Measurements from ENCODE around the gene IFNA10.
A peak's percentile ranks its signal among the peaks of the same experiment; 100 is the strongest.
"Not testable (repeated sequence)": the region's sequence is repeated elsewhere in the genome, so short reads cannot be mapped to it uniquely, and the experiment has no call there.

The IFNA10 gene

GRCh38 chr9:21207043-21207442, at the start of gene IFNA10:
Gene IFNA10 (minus strand): TSS chr9:21207143. CDS start chr9:21207097, 46 bp downstream.
- DNase-seq = not testable (repeated sequence)

- DNase-seq = no peak
These were observed 48.7 kb upstream of the IFNA10 start for GRCh38 chr9:21255538-21256212.

DNA sequence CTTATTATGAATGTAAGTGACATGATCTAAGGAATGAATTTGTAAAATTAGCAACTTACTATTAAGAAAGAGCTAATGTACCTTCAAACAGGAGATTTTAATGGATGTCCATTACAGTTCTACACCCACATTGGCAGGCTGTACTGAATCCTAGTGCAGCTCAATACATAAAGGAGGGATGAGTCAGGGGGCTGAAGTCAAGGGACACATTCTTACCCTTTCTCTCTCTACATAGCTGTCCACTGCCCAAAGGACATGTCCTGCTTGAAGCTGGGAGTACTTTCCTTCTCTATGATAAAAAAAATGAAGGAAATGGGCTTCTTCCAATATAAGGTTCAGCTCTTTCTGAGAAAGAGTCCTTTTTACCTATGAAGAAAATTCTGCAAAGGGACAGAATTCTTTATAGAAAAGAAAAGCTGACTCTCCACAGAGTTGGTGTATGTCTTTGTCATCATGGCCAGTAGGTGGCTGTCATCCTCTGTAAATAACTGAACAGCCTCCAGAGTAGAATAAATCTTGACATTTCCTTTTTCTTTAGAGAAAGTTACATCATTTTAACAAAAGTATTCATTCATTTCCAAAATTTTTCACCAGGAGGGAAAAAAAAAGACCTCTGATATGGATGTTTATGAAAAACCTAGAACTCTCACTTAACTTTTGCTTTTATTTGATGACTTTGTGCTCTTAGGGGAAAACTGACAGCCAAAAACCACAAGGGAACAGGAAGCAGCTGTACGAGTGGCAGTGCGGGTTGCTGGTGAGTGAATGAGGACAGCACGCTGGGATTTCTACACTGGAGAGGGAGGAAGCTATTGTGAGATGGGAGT, 46.0 kb upstream of the IFNA10 start:
- peak in 1 of 2 donors; percentile 13 for DNase-seq

- no peak for DNase-seq
These were observed 44.7 kb upstream of the IFNA10 start for GRCh38 chr9:21251638-21252037.

DNA sequence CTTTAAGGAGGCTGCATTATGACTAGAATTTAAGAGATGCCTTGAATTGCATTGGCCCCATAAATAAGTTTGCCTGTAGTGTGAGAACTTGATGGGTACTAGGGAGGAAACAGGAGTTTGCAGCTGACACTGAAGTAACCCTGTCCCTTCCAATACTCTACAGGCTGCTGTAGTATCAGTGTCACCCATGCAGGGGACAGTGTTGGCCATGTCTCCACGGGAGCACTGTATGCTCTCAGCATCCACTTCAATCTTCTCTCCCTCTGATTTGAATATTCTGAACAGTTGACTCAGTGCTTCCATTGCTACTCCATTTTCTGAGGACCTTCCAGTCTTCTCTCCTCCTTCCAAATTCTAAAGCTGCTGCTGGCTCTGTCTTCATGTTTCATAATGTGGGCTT, 44.2 kb upstream of the IFNA10 start:
- DNase-seq = no peak

GRCh38 chr9:21244836-21245235, 37.9 kb upstream of the IFNA10 start:
- no peak for DNase-seq

DNA sequence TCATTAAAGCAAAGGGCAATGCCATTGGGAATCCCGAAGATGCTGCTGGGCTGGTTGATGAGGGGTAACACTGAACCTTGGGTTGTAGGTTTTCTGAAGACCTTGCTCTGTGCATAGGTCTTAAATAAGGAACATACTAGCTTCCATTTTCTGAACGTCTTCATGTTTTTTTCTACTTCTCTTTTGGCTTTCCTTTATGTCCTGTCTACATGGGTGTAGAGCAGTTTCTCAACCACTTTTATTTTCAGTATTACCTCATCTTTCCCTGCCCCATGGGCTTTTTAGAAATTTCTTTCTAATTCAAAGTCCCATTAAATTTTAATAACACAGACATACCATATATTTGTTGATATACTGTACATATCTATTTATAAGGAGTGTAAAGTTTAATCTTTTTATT, 33.0 kb upstream of the IFNA10 start, which contains the start of gene IFNA14:
Gene IFNA14, minus strand, starts transcription at position 95 of the 400 bp plus-strand sequence. Its CDS starts 70 bp downstream, at position 25.
- DNase-seq = no peak

- not testable (repeated sequence) for DNase-seq
These were observed 29.4 kb upstream of the IFNA10 start for GRCh38 chr9:21236360-21236714.

DNA sequence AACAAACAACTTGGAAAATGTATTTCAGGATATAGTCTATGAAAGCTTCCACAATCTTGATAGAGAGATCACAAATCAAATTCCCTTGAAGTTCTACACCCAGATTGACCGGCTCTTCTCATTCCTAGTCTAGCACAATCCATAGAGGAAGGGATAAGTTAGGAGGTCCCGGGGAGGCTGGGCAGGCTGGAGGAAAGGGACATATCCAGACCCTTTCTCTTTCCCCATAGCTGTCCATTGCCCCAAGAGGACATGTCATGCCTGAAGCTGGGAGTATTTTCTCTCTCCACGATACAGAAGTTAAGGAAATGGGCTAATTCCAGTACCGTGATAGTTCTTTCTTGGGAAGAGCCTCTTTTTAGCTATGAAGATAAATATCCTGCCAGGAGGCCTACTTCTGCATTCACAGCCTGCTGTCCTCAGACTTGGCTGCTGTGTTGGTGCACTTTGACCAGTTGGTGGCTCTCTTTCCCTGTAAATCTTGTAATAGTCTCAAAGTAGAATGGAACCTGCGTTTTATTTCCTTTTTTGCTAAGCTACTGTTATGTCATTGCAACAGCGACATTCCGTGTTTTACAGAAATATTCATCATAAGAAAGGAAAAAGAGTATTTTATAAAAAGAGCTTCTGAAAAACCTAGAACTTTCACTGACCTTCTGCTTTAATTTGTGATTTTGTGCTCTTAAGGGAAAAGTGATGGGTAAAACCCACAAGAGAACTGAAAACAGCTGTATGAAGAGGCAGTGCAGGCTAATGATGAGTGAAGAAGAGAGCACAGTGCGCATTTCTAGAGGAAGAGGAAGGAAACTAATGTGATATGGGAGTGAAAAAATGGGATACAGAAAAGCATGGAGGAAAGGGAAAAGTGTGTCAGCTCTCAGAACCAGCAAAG, 28.8 kb upstream of the IFNA10 start:
- DNase-seq = peak; percentile 36 to 49

DNA sequence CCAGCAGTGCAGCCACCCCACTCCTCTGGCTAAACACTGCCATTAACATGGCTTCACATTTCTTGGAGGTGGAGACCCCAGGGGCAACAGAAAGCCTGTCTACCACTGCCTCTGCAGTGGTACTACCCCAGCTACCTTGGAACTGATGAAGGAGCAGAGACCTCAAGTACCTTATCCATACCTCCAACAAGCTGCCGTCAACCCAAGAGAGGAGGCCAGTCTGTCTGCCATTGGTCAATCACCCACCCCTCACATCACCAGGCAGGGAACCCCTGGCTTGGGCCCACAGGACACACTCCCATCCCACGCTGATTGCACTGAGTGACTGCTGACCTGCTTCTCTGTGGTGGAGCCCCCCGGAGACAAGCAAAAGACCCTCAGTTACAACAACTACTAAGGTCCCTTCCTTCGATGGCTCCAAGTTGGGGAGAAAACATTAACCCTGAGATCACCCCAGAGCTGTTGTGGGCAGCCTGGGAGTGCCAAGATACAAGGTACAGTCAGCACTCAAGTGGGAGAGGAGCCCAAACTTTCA, 27.3 kb upstream of the IFNA10 start:
- no peak for DNase-seq

DNA sequence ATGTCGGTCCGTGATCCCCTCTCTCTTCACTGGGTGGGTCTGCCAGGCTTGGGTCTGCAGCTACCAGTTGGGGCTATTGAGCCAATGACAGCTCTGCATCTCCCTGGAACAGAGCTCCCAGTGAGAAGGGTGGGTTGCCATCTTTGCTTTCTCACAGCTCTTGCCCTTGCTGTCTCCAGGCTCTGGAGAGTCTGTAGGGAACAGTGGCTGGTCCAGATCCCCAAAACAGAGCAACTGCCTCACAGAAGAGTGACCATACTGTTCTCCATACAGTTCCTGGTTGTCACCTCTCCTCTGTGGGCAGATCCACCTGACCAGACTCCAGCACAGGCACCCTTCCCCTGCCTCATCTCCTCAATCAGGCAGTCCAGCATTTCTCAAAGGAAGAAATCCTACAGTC, 26.3 kb upstream of the IFNA10 start:
- no peak for DNase-seq

DNA sequence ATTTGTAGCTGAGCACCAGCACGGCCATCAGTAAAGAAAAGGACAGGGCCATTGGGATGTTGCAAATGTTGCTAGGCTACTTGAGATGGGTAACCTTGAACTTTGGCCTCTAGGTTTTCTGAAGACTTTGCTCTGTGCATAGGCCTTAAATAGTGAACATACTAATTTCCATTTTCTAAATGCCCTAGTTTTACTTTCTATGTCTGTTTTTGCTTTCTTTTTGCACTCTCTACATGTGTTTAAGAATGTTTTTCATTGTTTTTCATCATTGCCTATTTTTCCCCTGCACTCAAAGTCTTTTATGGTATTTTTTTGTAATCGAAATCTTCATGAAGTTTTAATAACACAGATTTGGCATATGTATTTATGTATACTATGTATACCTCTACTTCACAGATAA, 21.2 kb upstream of the IFNA10 start, which contains the start of gene IFNA17:
Gene IFNA17, minus strand, starts transcription at position 101 of the 400 bp plus-strand sequence. Its CDS starts 49 bp downstream, at position 52.
- DNase-seq = no peak

DNA sequence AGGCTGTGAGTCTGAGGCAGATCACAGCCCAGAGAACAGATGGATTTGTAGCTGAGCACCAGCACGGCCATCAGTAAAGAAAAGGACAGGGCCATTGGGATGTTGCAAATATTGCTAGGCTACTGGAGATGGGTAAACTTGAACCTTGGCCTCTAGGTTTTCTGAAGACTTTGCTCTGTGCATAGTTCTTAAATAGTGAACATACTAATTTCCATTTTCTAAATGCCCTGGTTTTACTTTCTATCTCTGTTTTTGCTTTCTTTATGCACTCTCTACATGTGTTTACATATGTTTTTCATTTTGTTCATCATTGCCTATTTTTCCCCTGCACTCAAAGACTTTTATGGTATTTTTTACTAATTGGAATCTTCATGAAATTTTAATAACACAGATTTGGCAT, 10.3 kb upstream of the IFNA10 start, which contains the start of gene IFNA16:
Gene IFNA16, minus strand, starts transcription at position 101 of the 400 bp plus-strand sequence. Its CDS starts 6 bp downstream, at position 95.
- DNase-seq = not testable (repeated sequence)

DNA sequence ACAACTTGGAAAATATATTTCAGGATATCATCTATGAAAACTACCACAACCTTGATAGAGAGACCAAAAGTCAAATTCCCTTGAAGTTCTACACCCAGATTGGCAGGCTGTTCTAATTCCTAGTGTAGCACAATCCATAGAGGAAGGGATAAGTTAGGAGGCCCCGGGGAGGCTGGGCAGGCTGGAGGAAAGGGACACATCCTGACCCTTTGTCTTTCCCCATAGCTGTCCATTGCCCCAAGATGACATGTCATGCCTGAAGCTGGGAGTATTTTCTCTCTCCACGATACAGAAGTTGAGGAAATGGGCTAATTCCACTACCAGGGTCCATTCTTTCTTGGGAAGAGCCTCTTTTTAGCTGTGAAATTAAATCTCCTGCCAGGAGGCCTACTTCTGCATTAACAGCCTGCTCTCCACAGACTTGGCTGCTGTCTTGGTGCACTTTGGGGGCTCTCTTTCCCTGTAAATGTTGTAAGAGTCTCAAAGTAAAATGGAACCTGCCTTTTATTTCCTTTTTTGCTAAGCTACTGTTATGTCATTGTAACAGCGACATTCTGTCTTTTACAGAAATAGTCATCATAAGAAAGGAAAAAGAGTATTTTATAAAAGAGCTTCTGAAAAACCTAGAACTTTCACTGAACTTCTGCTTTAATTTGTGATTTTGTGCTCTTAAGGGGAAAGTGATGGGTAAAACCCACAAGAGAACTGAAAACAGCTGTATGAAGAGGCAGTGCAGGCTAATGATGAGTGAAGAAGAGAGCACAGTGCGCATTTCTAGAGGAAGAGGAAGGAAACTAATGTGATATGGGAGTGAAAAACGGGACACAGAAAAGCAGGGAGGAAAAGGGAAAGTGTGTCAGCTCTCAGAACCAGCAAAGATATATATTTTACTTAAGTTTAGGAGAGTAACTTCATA, 6.7 kb upstream of the IFNA10 start:
- DNase-seq = not testable (repeated sequence)

DNA sequence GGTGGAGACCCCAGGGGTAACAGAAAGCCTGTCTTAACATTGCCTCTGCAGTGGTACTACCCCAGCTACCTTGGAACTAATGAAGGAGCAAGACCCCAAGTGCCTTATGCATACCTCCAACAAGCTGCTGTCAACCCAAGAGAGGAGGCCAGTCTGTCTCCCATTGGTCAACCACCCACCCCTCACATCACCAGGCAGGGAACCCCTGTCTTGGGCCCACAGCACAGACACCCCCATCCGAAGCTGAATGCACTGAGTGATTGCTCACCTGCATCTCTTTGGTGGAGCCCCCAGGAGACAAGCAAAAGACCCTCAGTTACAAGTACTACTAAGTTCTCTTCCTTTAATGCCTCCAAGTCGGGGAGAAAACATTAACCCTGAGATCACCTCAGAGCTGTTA, 5.2 kb upstream of the IFNA10 start:
- not testable (repeated sequence) for DNase-seq

GRCh38 chr9:21210782-21211181, 3.8 kb upstream of the IFNA10 start:
- DNase-seq = not testable (repeated sequence)

DNA sequence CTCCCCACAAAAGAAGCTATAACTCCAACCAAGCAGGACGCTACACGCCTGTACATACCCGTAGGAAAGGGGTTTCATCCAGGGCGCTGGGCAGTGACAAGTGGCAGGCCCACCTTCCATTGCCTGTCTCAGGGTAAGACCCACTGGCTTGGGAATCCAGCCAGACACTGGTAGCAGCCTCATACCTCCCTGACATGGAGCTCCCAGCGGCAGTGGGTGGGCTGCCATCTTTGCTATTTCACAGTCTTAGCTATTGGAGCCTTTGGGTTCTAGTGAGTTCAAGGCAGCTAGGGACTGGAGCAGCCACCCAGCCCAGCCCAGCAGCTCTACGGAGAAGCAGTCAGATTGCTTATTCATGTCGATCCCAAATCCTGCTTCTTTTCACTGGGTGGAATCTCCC, 3.4 kb upstream of the IFNA10 start:
- DNase-seq = no peak

DNA sequence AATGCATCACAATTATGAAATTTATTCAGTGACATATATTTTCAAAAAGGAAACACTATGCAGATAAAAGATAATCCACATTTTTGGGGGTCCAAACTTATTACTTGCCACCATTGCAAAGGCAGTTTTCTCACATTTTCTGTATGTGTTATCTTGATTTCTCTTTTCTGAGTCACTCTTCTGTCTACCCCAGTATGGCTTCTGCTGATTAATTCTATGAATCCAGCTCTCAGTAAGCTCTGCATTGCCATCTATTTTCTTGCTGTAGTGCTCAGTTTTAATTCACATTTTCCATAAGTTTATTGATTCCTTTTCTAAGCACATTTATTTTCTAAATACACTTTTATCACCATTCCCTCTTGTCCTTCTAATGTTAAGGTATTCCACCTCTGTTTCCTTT, 1.7 kb downstream of the IFNA10 start:
- DNase-seq = no peak

GRCh38 chr9:21202105-21202504, 4.8 kb downstream of the IFNA10 start, which contains the start of gene IFNA7:
Gene IFNA7 (minus strand): TSS chr9:21202205. CDS start chr9:21202165, 40 bp downstream.
- not testable (repeated sequence) for DNase-seq

DNA sequence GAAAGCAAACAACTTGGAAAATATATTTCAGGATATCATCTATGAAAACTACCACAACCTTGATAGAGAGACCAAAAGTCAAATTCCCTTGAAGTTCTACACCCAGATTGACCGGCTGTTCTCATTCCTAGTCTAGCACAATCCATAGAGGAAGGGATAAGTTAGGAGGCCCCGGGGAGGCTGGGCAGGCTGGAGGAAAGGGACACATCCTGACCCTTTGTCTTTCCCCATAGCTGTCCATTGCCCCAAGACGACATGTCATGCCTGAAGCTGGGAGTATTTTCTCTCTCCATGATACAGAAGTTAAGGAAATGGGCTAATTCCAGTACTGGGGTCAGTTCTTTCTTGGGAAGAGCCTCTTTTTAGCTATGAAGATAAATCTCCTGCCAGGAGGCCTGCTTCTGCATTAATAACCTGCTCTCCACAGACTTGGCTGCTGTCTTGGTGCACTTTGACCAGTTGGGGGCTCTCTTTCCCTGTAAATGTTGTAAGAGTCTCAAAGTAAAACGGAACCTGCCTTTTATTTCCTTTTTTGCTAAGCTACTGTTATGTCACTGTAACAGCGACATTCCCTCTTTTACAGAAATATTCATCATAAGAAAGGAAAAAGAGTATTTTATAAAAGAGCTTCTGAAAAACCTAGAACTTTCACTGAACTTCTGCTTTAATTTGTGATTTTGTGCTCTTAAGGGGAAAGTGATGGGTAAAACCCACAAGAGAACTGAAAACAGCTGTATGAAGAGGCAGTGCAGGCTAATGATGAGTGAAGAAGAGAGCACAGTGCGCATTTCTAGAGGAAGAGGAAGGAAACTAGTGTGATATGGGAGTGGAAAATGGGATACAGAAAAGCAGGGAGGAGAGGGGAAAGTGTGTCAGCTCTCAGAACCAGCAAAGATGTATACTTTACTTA, 11.8 kb downstream of the IFNA10 start:
- peak; percentile 50 to 71 for DNase-seq
